HepG2 (cell line): Measurements from ENCODE around the gene CCDC154. TPM values are rescaled to one million over a fixed set of nuclear protein-coding genes. Genes with fewer than 3 reads are reported as not detected.
A peak's percentile ranks its signal among the peaks of the same experiment; 100 is the strongest.

ENCODE experiments used
- ATAC-seq: fragments of 200-7000 bp; cut with Tn5 transposase; 3 replicates; pipeline ENCODE4 v1.9.1; 2020; ENCODE audit warnings: mild to moderate bottlenecking, moderate library complexity
- BruUV-seq: library from RNA; stranded (reverse); fragments of 400-500 nt; replicated peaks from 2 replicates; lab custom pipeline; 2021; lab: Mats Ljungman, UMichigan
- CTCF ChIA-PET: fragments of 300-600 bp; formaldehyde crosslinking; extraction: SDS; loops from one replicate; lab custom pipeline; 2021; ENCODE audit warnings: low total read pairs, inconsistent platforms, low intra/inter-chr PET ratio; lab: Yijun Ruan, JAX
- POLR2A ChIA-PET: fragments of 350-600 bp; sonication (Branson Sonifier 250); formaldehyde crosslinking; loops from one replicate; lab custom pipeline; 2020; ENCODE audit warnings: antibody characterized with exemption, inconsistent platforms; lab: Yijun Ruan, JAX
- DNase-seq: peaks from one replicate; pipeline ENCODE4 v3.0.0-alpha.2; 2015; ENCODE audit warnings: low spot score
- FAIRE-seq: peaks from 3 replicates; lab custom pipeline; 2011; peaks lifted over from hg19 to GRCh38; lab: Jason Lieb, UNC
- H2AFZ ChIP-seq: one replicate; pipeline ENCODE4 v1.6.1; 2011; ENCODE audit warnings: low read length, inconsistent platforms
- H3K27ac ChIP-seq: fragments of 300-600 bp; 3 replicates; pipeline ENCODE4 v1.8.0; 2011; ENCODE audit warnings: mixed run types, mild to moderate bottlenecking, mixed read lengths, low read length, inconsistent platforms; ENCODE audit not compliant: insufficient read depth; ENCODE audit errors: extremely low read length
- H3K27me3 ChIP-seq, 2 experiments: fragments of 200-600 bp in 1 of 2; 2 replicates in 1 of 2; 3 replicates in 1 of 2; pipeline versions ENCODE4 v1.6.0 to v1.8.0; 2011; ENCODE audit warnings: low read length in 2 of 2, mild to moderate bottlenecking in 2 of 2, moderate library complexity in 2 of 2, inconsistent platforms in 1 of 2; ENCODE audit not compliant: insufficient read depth in 2 of 2, control insufficient read depth in 1 of 2
- H3K36me3 ChIP-seq, 2 experiments: fragments of 200-600 bp in 1 of 2; replicated peaks in 1 of 2; 2 replicates in 1 of 2; 3 replicates in 1 of 2; pipeline versions ENCODE4 v1.5.1 to v1.8.0; 2011; ENCODE audit warnings: low read length in 2 of 2, inconsistent platforms in 1 of 2; ENCODE audit not compliant: insufficient read depth in 2 of 2, control insufficient read depth in 1 of 2
- H3K4me1 ChIP-seq: 2 replicates; pipeline ENCODE4 v1.5.1; 2012; ENCODE audit warnings: low read length, inconsistent platforms; ENCODE audit not compliant: insufficient read depth
- H3K4me2 ChIP-seq: 2 replicates; pipeline ENCODE4 v1.6.0; 2011; ENCODE audit warnings: low read depth, low read length, inconsistent platforms
- H3K4me3 ChIP-seq, 3 experiments: fragments of 200-600 bp in 1 of 3; sonication (generic), shearing (Covaris generic) in 1 of 3; replicated peaks in 1 of 3; 2 replicates each; pipeline ENCODE4 v1.5.1; 2011 to 2016; ENCODE audit warnings: low read length in 3 of 3, inconsistent platforms in 2 of 3, low read depth in 2 of 3, mild to moderate bottlenecking in 2 of 3, control low read depth in 1 of 3, mixed read lengths in 1 of 3; ENCODE audit not compliant: insufficient read depth in 1 of 3
- H3K79me2 ChIP-seq: one replicate; pipeline ENCODE4 v1.6.1; 2011; ENCODE audit warnings: low read length, inconsistent platforms; ENCODE audit not compliant: insufficient read depth
- H3K9ac ChIP-seq: 2 replicates; pipeline ENCODE4 v1.6.0; 2011; ENCODE audit warnings: mild to moderate bottlenecking, low read depth, low read length, inconsistent platforms; ENCODE audit not compliant: insufficient read depth
- H3K9me3 ChIP-seq: 2 replicates; pipeline ENCODE4 v1.5.1; 2012; ENCODE audit warnings: mild to moderate bottlenecking, low read length
- H4K20me1 ChIP-seq: 2 replicates; pipeline ENCODE4 v1.6.0; 2011; ENCODE audit warnings: inconsistent platforms, mild to moderate bottlenecking, low read length, moderate library complexity; ENCODE audit not compliant: insufficient read depth
- AGO2 ChIP-seq: fragments of 200-400 bp; formaldehyde crosslinking; optimal IDR thresholded peaks from 2 replicates; pipeline ENCODE3; 2017; ENCODE audit warnings: mild to moderate bottlenecking, low read depth, low read length, moderate library complexity
- ATRX ChIP-seq: sonication (generic); formaldehyde crosslinking; IDR thresholded peaks from 2 replicates; pipeline ENCODE4 v1.4.0; 2020; ENCODE audit warnings: missing genetic modification reagents, borderline replicate concordance
- RBFOX2 ChIP-seq: fragments of 200-400 bp; formaldehyde crosslinking; IDR thresholded peaks from 2 replicates; pipeline ENCODE4 v1.6.1; 2017; ENCODE audit warnings: low read depth, mild to moderate bottlenecking, low read length
- SP2 ChIP-seq: sonication (generic); formaldehyde crosslinking; IDR thresholded peaks from 2 replicates; pipeline ENCODE4 v1.5.1; 2020; ENCODE audit warnings: mild to moderate bottlenecking, missing genetic modification reagents
- TOE1 ChIP-seq: sonication (generic); formaldehyde crosslinking; IDR thresholded peaks from 2 replicates; pipeline ENCODE4 v1.4.0; 2020; ENCODE audit warnings: mild to moderate bottlenecking, missing genetic modification reagents
- ZBTB2 ChIP-seq: sonication (generic); formaldehyde crosslinking; IDR thresholded peaks from 2 replicates; pipeline ENCODE4 v1.8.0; 2022; ENCODE audit warnings: low read depth, missing genetic modification reagents
- ZBTB3 ChIP-seq: sonication (generic); formaldehyde crosslinking; IDR thresholded peaks from 2 replicates; pipeline ENCODE4 v1.4.0; 2020; ENCODE audit warnings: low read depth, mild to moderate bottlenecking, moderate library complexity, missing genetic modification reagents, borderline replicate concordance
- ZNF12 ChIP-seq: sonication (generic); formaldehyde crosslinking; IDR thresholded peaks from 2 replicates; pipeline ENCODE4 v1.5.0; 2020; ENCODE audit warnings: missing genetic modification reagents
- ZNF678 ChIP-seq: sonication (generic); formaldehyde crosslinking; IDR thresholded peaks from 2 replicates; pipeline ENCODE4 v1.4.0; 2020; ENCODE audit warnings: mild to moderate bottlenecking, missing genetic modification reagents
- ZNF75D ChIP-seq: sonication (generic); formaldehyde crosslinking; IDR thresholded peaks from 2 replicates; pipeline ENCODE4 v1.8.1; 2023; ENCODE audit warnings: missing genetic modification reagents, mild to moderate bottlenecking, borderline replicate concordance
- WGBS: methylation state at CpG from one replicate; pipeline ENCODE4 v1.1.6; 2017; ENCODE audit warnings: low lambda C conversion rate; 5-methylcytosine and 5-hydroxymethylcytosine counted together
- in situ Hi-C: cut with HindIII; loops from 2 replicates; pipeline ENCODE4 v1.10.0; 2017; ENCODE audit warnings: low pct_unique_long_range_greater_than_20kb; ENCODE audit not compliant: extremely low pct_ligation_motif_present
- intact Hi-C: fragments of 100-400 bp; cut with micrococcal nuclease; formaldehyde crosslinking; loops from one replicate; pipeline ENCODE4 v1.10.0; 2022; ENCODE audit not compliant: unreplicated experiment
- polyA plus RNA-seq, 8 experiments: library from polyadenylated mRNA; depleted of rRNA in 3 of 8; stranded (reverse) in 7 of 8; unstranded in 1 of 8; fragments of >200 nt; fragmentation: Illumina TruSeq in 4 of 8; extraction: Trizol in 4 of 8; gene quantifications; 2 replicates each; pipeline versions ENCODE4 v1.2.1 to v1.2.3, GENCODE V29; 2011 to 2016; ENCODE audit warnings: low read depth in 4 of 8, missing spikeins in 1 of 8, mixed read lengths in 1 of 8; ENCODE audit not compliant: insufficient read depth in 1 of 8
- total RNA-seq, 5 experiments: library from RNA; depleted of rRNA; stranded (reverse); fragments of >200 nt; fragmentation: Illumina TruSeq; extraction: Trizol; gene quantifications; 2 replicates each; pipeline ENCODE4 v1.2.3, GENCODE V29; 2016; ENCODE audit warnings: low read depth in 1 of 5
- TF ChIP-seq, protein P1 (sequence below): sonication (generic); formaldehyde crosslinking; IDR thresholded peaks from 2 replicates; pipeline ENCODE4 v1.4.0; 2020; ENCODE audit warnings: missing genetic modification reagents, borderline replicate concordance
- TF ChIP-seq, protein P2 (sequence below): sonication (generic); formaldehyde crosslinking; IDR thresholded peaks from 2 replicates; pipeline ENCODE4 v1.4.0; 2020; ENCODE audit warnings: low read depth, mild to moderate bottlenecking, missing genetic modification reagents

CCDC154 gene
- total and polyA plus RNA-seq, 2 of the 13 experiments (the other 11 are each of a cell fraction or from before 2014, with no cell fraction given) = 0.92 to 1.5 TPM

GRCh38 chr16:1460602-1461138, 16.3 kb upstream of the CCDC154 start:
- Histone ChIP-seq H3K79me2 (no peaks in the 10 kb centered on the region), H3K4me1 (no peaks in the 10 kb centered on the region), H3K9me3 (no peaks in the 10 kb centered on the region), H3K36me3 (peaks cover 14 to 22% of the 10 kb centered on the region in 2 experiments; a peak in 3 of 5 replicates), H3K27ac (no peak overlapping the region), H3K4me2 (no peak overlapping the region), H2AFZ (no peak overlapping the region), H3K9ac (no peak overlapping the region), H3K27me3 (no peaks in the 10 kb centered on the region), H3K4me3 (no peak overlapping the region), H4K20me1 (no peaks in the 10 kb centered on the region)
- FAIRE-seq = no peak
- WGBS = 97% methylated on average over 15 of the region's 30 CpGs
- in situ Hi-C loops (no loop called here), intact Hi-C loops (no loop called here)
- no peak for ATAC-seq
- ChIA-PET POLR2A (no interaction called here), CTCF (no interaction called here)
- DNase-seq = no peak
- no TSS peak for BruUV-seq
- TF ChIP-seq RBFOX2 (0 out of 2 replicates have a peak, but pooled peaks have one; percentile 22), AGO2 (peak; percentile 39), ZBTB2 (no peak), TOE1 (CRISPR knock-in tag) (no peak)

DNA sequence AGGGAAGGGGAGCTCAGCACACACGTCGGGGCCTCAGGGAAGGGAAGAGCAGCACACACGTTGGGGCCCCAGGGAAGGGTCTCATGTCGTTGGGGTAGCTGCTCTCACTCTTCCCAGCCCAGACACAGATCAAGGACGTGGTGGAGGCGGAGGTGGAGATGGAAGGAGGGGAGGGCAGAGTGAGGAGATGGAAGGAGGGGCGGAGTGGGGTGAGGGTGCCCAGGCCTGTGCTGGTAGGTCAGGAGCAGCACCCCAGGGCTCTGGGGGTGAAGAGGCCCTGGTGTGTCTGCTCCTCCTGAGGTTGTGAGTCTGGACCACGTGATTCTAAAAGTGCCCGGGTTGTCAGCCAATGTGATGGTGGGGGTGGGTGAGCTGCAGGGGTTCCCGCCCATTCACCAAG, 15.6 kb upstream of the CCDC154 start:
- no peak for DNase-seq
- POLR2A ChIA-PET = no interaction called here
- Histone ChIP-seq H3K4me2 (no peak overlapping the region), H3K27ac (no peak overlapping the region), H3K4me3 (no peak overlapping the region), H3K4me1 (no peaks in the 10 kb centered on the region), H3K27me3 (no peaks in the 10 kb centered on the region), H4K20me1 (no peaks in the 10 kb centered on the region), H3K9me3 (no peaks in the 10 kb centered on the region), H3K79me2 (no peaks in the 10 kb centered on the region), H3K9ac (no peak overlapping the region), H3K36me3 (peaks cover 15 to 23% of the 10 kb centered on the region in 2 experiments; a peak in 3 of 5 replicates), H2AFZ (no peak overlapping the region)
- intact Hi-C loops = no loop called here
- WGBS = 93% methylated on average over 8 of the region's 10 CpGs
- CTCF ChIA-PET = no interaction called here
- no peak for ATAC-seq
- BruUV-seq = no TSS peak
- no peak for FAIRE-seq
- in situ Hi-C loops = no loop called here
- TF ChIP-seq ATRX (CRISPR knock-in tag) (no peak), ZNF678 (no peak), SP2 (CRISPR knock-in tag) (no peak), ZNF75D (CRISPR knock-in tag) (no peak), ZNF12 (no peak), ZBTB3 (CRISPR knock-in tag) (no peak)
- TF ChIP-seq, protein P1, sequence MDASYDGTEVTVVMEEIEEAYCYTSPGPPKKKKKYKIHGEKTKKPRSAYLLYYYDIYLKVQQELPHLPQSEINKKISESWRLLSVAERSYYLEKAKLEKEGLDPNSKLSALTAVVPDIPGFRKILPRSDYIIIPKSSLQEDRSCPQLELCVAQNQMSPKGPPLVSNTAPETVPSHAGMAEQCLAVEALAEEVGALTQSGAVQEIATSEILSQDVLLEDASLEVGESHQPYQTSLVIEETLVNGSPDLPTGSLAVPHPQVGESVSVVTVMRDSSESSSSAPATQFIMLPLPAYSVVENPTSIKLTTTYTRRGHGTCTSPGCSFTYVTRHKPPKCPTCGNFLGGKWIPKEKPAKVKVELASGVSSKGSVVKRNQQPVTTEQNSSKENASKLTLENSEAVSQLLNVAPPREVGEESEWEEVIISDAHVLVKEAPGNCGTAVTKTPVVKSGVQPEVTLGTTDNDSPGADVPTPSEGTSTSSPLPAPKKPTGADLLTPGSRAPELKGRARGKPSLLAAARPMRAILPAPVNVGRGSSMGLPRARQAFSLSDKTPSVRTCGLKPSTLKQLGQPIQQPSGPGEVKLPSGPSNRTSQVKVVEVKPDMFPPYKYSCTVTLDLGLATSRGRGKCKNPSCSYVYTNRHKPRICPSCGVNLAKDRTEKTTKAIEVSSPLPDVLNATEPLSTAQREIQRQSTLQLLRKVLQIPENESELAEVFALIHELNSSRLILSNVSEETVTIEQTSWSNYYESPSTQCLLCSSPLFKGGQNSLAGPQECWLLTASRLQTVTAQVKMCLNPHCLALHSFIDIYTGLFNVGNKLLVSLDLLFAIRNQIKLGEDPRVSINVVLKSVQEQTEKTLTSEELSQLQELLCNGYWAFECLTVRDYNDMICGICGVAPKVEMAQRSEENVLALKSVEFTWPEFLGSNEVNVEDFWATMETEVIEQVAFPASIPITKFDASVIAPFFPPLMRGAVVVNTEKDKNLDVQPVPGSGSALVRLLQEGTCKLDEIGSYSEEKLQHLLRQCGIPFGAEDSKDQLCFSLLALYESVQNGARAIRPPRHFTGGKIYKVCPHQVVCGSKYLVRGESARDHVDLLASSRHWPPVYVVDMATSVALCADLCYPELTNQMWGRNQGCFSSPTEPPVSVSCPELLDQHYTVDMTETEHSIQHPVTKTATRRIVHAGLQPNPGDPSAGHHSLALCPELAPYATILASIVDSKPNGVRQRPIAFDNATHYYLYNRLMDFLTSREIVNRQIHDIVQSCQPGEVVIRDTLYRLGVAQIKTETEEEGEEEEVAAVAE (CRISPR knock-in tag) = no peak
- TF ChIP-seq, protein P2, sequence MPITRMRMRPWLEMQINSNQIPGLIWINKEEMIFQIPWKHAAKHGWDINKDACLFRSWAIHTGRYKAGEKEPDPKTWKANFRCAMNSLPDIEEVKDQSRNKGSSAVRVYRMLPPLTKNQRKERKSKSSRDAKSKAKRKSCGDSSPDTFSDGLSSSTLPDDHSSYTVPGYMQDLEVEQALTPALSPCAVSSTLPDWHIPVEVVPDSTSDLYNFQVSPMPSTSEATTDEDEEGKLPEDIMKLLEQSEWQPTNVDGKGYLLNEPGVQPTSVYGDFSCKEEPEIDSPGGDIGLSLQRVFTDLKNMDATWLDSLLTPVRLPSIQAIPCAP (CRISPR knock-in tag) = no peak
